GM21737 (cell line): Measurements from ENCODE around the gene RAB29.

Experiments used
- ATAC-seq: cut with Tn5 transposase; IDR thresholded peaks from one replicate; pipeline ENCODE4 v1.9.1; 2021; ENCODE audit warnings: mild to moderate bottlenecking, moderate library complexity; ENCODE audit not compliant: unreplicated experiment

The RAB29 gene

DNA sequence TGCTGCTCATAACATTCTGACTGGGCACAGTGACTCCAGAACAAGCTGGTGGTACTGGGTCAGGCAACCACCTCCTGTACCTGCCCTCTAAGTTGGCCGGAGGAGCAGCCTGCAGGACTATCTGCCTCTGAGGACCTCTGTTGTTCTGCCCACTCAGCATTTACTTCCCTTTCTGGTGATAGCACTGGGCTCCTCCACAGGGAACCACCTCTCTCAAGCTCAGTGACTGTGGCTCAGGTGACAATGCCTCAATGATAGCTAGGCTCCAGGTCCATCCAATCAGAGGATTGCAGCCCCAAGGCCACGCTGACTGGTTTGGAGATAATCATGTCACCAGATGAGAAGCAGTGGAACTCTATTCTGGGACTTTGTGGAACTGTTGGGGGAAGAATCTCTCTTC, 21.9 kb upstream of the RAB29 start:
- ATAC-seq, result no peak

GRCh38 chr1:205794011-205794730, 18.9 kb upstream of the RAB29 start:
- ATAC-seq, result no peak

- no peak for ATAC-seq
Measured at GRCh38 chr1:205792961-205793673, 17.8 kb upstream of the RAB29 start.

GRCh38 chr1:205792481-205792881, 17.2 kb upstream of the RAB29 start:
- ATAC-seq, result no peak

GRCh38 chr1:205791568-205792180, 16.4 kb upstream of the RAB29 start:
- no peak for ATAC-seq

- ATAC-seq, result no peak
Measured at GRCh38 chr1:205787287-205787916, 12.1 kb upstream of the RAB29 start.

GRCh38 chr1:205786601-205787000, 11.3 kb upstream of the RAB29 start:
- no peak for ATAC-seq

DNA sequence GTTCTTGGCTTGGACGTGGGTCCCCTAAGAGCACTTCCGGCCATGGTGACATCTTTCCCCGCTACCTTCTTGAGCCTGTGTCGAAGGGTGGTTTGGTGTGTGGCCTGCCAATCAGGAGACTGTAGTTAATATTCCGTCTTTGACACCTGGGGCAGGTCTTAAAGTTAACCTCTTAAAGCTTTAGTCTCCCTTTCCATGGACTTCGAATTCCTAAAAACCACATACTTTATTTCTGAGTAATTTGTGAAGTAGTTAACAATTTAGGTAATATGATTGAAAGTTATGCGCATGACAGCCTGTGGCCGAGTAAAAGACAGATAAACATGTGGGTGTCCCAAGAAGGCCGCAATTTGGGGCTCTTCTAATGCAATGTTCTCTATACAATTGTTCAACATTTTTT, 10.2 kb upstream of the RAB29 start:
- no peak for ATAC-seq

DNA sequence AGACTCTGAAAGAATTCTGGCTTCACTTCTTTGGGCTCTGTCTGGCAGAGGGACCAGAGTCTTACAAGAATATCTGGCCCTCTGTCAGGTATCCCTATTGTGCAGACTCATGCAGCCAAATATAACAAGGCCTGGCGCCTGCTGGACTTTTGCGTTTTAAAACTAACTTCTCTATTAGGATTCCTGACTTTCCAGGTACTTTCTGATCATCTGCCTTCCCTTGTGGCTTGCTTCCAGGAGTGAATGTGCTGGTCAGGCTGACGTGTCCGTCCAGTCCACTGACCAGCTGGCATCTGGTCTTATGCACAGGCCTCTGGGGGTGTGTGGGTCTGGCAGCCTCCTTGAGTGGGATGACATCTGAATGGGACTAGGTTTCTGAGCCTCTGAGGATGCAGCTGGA, 8.6 kb upstream of the RAB29 start:
- ATAC-seq, result no peak

DNA sequence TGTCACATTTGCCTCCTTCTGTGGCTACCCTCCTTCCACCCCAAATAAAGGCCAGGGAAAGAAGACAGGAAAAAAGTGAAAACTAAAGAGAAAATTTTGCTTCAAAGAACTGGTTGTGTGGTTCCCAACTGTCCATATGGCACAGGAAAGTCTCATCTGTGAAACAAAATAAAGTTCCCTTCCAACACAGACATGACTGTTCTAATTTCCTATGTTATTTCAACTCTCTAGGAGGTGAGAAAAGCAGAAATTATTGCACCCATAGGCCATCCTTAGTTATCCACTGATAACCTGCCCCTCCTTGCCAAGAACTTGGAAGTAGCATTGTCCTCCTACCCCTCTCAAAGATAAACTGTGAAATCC, 8.1 kb upstream of the RAB29 start:
- no peak for ATAC-seq

DNA sequence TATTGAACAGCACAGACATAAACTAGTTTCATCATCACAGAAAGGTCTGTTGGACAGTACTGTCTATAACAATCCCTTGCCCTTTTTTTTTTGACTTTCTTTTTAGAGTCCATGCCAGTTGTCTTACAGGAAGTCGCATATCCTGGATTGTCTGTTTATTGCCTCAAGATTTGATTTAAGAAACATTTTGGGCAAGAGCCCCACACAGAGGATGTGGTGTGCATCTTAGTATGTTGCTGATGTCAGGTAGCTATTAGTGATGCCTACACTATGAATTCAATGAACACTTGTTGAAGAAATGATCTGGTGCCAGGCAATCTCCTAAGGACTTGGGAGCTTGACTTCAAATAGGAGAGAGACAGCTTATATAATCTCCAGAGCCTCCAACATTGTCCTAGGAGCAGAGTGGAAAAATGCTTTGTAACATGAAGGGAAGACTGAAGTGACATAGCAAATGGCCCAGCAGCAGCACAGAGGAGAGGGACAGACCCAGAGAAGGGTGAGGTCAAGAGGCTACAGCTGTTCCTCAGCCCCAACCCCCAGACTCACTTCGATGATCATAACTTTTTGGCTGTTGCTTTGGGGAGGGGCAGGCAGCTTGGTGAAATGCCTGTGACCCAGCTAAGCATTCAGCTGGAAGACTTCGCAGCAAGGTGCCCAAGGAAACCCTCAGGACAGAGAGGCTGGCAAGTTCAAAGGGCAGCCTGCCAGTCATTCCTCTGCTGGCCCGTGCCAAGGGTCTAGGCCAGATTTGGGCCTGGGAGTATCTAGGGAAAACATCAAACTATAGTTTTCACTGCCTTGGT, 7.5 kb upstream of the RAB29 start:
- no peak for ATAC-seq

GRCh38 chr1:205780335-205780734, 5.1 kb upstream of the RAB29 start:
- ATAC-seq, result no peak

- no peak for ATAC-seq
Measured at GRCh38 chr1:205777994-205778393, 2.7 kb upstream of the RAB29 start.

DNA sequence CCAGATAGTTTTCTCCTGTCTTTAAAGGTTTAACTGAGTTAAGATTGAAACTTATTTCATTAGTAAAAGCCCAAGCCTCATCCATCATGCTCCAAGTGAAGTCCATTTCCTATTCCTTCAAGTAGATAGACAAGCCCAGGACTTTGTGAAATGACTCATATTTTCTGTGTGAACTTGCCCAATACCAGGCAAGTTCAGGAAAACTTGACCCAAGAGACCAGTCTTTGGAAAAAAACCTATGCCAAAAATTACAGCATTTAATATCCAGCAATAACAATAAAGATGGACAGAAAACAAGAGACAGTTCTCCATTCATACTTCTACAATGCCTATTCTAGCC, 405 bp upstream of the RAB29 start:
- no peak for ATAC-seq

DNA sequence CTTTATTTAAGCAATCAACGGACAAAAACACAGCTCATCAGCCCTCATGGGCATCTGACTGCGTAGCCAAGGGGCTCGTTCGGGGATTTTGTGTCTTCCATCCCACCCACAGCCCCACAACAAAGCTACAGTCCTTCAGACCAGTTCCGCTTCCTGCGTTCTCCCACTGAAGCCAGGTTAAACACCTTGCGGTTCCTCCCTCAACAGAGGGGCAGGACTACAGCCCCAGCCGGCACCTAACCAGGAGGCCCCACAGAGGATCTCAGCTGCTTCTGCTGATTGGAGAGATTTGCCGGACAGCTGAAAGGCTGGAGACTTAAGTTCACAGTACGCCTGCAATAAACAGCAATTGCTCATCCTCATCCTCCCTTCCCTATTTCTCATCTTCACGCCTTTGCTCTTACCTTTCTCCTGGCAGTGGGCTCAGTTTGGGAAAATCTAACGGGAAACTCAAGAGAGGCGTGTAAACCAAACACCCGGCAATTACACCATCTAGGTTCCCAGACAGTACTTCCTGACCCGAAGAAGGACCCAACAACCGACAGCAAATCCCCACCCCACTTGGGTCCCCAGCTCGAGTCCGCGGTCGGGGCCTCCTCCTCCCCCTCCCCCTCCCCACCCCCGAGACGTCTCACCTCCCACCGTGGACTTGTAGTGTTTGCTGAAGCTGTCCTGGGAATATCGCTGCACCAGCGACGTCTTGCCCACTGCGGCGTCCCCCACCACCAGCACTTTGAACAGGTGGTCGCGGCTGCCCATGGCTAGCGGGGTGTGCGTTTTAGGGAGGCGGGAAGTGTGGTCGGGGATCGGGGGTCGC, 876 bp downstream of the RAB29 start:
- no peak for ATAC-seq

GRCh38 chr1:205772607-205773032, 2.7 kb downstream of the RAB29 start:
- no peak for ATAC-seq

DNA sequence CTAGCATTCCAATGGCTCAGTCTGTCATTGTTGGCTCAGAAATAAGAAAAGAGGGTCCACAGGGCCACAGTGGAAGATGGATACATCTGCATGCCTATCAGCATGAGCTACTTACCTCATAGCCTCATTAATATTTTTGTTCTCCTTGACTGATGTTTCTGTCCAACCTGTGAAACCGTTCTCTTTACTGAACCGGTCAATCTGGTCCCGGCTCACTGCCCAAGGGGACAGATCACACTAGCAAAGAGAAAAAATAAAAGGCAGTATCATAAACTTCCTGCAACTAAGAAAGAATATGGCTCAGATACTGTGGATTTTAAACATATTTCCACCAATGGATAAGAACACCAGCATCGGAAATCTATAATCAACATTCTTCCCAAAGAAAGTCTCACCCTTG, 4.7 kb downstream of the RAB29 start:
- no peak for ATAC-seq

GRCh38 chr1:205769641-205770365, 5.5 kb downstream of the RAB29 start:
- ATAC-seq, result no peak

DNA sequence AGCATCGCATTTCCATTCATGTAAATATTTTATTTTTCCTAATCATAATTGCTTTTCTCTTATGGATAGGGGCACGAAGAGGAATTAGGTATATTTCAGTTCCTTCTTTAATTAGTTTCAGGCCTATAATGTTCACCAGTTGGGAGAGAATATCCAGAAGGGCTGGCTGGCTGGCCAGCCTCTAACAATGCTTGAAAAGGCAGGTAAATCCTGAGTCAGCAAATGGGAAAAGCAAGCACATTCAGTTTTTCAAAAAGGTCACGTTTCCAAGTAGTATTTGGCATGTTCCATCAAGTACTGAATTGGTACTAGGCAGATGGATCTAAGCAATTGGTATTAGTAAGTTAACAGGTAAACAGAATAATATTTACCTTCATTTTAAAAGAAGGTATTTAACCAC, 8.0 kb downstream of the RAB29 start:
- ATAC-seq, result no peak

GRCh38 chr1:205766570-205766969, 8.7 kb downstream of the RAB29 start:
- no peak for ATAC-seq
